Ovary (tissue), 3 donors: ENCODE data around the gene ZSCAN5A.

Experiments used
- CTCF ChIP-seq, 3 donors: fragments of 450-650 bp in 2 of 3; fragments of 200-600 bp in 1 of 3; IDR thresholded peaks; one replicate each; pipeline versions ENCODE4 v1.5.1 to v1.8.0; 2016 to 2022; ENCODE audit warnings: antibody characterized with exemption in 3 of 3, mild to moderate bottlenecking in 1 of 3
- EP300 ChIP-seq: sonication (generic); formaldehyde crosslinking; IDR thresholded peaks from one replicate; pipeline ENCODE4 v1.6.1; 2017; ENCODE audit warnings: antibody characterized with exemption
- POLR2A ChIP-seq: fragments of 450-650 bp; IDR thresholded peaks from one replicate; pipeline ENCODE4 v1.6.1; 2017; ENCODE audit warnings: antibody characterized with exemption, mild to moderate bottlenecking, moderate library complexity
- donor health status: DM: no; HTN: no; CAD: no.

- no peak for TF ChIP-seq CTCF (IDR thresholded peaks at IDR 0.05)
- TF ChIP-seq POLR2A, result no peak
- TF ChIP-seq EP300, result no peak
Observed at GRCh38 chr19:56294549-56294948, 20.1 kb downstream of the ZSCAN5A start.
